Measurements from ENCODE around the gene SCN1B.

SCN1B gene

GRCh38 chr19:35058370-35058769 is 28.1 kb downstream of the SCN1B start:
- DNase-seq: no peak

GRCh38 chr19:35059006-35059798 is 28.9 kb downstream of the SCN1B start:
- no peak for DNase-seq

- no peak for DNase-seq
Observed at GRCh38 chr19:35059799-35060091, 29.5 kb downstream of the SCN1B start.

GRCh38 chr19:35060160-35060855 is 30.0 kb downstream of the SCN1B start:
- no peak for DNase-seq

- DNase-seq: no peak
Observed at GRCh38 chr19:35061583-35062373, 31.5 kb downstream of the SCN1B start.

GRCh38 chr19:35062942-35063341 is 32.7 kb downstream of the SCN1B start:
- no peak for DNase-seq

GRCh38 chr19:35063940-35064818 is 33.9 kb downstream of the SCN1B start:
- DNase-seq: no peak

- no peak for DNase-seq
Observed at GRCh38 chr19:35065574-35065973, 35.3 kb downstream of the SCN1B start.

GRCh38 chr19:35066121-35066520 is 35.9 kb downstream of the SCN1B start:
- DNase-seq: no peak

- peak; percentile 89 for DNase-seq
Observed at GRCh38 chr19:35066691-35067563, 36.7 kb downstream of the SCN1B start.

GRCh38 chr19:35068941-35069634 is 38.8 kb downstream of the SCN1B start:
- no peak for DNase-seq

GRCh38 chr19:35069696-35070095 is 39.4 kb downstream of the SCN1B start:
- DNase-seq: no peak

GRCh38 chr19:35070471-35070870 is 40.2 kb downstream of the SCN1B start:
- no peak for DNase-seq

GRCh38 chr19:35073516-35073915 is 43.2 kb downstream of the SCN1B start:
- DNase-seq: no peak

GRCh38 chr19:35073941-35074340 is 43.7 kb downstream of the SCN1B start:
- DNase-seq: no peak

GRCh38 chr19:35074426-35075201 is 44.3 kb downstream of the SCN1B start:
- no peak for DNase-seq

GRCh38 chr19:35075202-35076025 is 45.1 kb downstream of the SCN1B start:
- no peak for DNase-seq

- DNase-seq: no peak
Observed at GRCh38 chr19:35076026-35076370, 45.7 kb downstream of the SCN1B start.

- no peak for DNase-seq
Observed at GRCh38 chr19:35076657-35077056, 46.4 kb downstream of the SCN1B start.

Data from femur (tissue), 1 donor.